Measurements from ENCODE around the gene TMC1.

TMC1 gene

DNA sequence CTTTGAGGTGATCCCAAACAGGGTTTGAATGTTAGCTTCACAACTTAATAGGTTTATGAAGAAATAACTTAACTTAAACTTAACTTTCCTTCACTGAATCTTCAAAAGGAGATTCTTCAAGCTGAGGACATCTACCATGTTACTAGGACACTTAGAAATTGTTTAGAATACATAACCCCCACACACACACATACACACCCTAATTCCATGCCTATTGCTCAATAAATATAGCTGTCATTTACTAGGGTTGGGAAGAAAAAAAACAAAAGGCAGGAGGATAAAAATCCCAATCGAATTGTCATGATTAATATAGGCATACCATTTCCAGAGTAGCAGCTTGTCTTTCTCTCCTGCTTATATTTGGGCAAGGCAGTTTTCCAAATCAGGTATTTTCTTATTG, 363.1 kb downstream of the TMC1 start:
- Histone ChIP-seq H3K9me3 (ENCODE audit: severe bottlenecking) (no peaks in the 10 kb centered on the region), H3K4me1 (ENCODE audit: insufficient read depth, poor library complexity, severe bottlenecking) (no peaks in the 10 kb centered on the region), H3K27me3 (ENCODE audit: insufficient read depth, poor library complexity, severe bottlenecking) (no peaks in the 10 kb centered on the region), H3K36me3 (ENCODE audit: low read depth) (no peaks in the 10 kb centered on the region), H3K4me3 (ENCODE audit: severe bottlenecking) (no peak overlapping the region), H3K27ac (ENCODE audit: poor library complexity, severe bottlenecking) (no peak overlapping the region)
- DNase-seq (ENCODE audit: low spot score) = no peak
- ATAC-seq (ENCODE audit: low read depth) = no peak
- TF ChIP-seq, protein P1, sequence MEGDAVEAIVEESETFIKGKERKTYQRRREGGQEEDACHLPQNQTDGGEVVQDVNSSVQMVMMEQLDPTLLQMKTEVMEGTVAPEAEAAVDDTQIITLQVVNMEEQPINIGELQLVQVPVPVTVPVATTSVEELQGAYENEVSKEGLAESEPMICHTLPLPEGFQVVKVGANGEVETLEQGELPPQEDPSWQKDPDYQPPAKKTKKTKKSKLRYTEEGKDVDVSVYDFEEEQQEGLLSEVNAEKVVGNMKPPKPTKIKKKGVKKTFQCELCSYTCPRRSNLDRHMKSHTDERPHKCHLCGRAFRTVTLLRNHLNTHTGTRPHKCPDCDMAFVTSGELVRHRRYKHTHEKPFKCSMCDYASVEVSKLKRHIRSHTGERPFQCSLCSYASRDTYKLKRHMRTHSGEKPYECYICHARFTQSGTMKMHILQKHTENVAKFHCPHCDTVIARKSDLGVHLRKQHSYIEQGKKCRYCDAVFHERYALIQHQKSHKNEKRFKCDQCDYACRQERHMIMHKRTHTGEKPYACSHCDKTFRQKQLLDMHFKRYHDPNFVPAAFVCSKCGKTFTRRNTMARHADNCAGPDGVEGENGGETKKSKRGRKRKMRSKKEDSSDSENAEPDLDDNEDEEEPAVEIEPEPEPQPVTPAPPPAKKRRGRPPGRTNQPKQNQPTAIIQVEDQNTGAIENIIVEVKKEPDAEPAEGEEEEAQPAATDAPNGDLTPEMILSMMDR (IDR thresholded peaks at IDR 0.05; ENCODE audit: poor library complexity, severe bottlenecking) = no peak
